ENCODE data around the gene IL4. TPM values are rescaled to one million over a fixed set of nuclear protein-coding genes. Genes with fewer than 3 reads are reported as not detected.

The IL4 gene
- total and polyA plus RNA-seq, 2 of the 13 experiments (the other 11 are each of a cell fraction or from before 2014, with no cell fraction given), result not detected

GRCh38 chr5:132658381-132659302 lies 15.1 kb upstream of the IL4 start (continued):
- TF ChIP-seq ZBTB8A (CRISPR knock-in tag; IDR thresholded peaks at IDR 0.05; ENCODE audit: borderline replicate concordance, low read depth) (no peak), SRSF9 (IDR thresholded peaks at IDR 0.05; ENCODE audit: borderline replicate concordance, insufficient read depth, low read depth, low read length, poor library complexity, severe bottlenecking) (no peak), ZNF644 (CRISPR knock-in tag; IDR thresholded peaks at IDR 0.05; ENCODE audit: low read depth) (peak; percentile 54; the same call in 1 of the 2 replicates), KDM1A (CRISPR knock-in tag; IDR thresholded peaks at IDR 0.05) (no peak), ZFP36L1 (CRISPR knock-in tag; IDR thresholded peaks at IDR 0.05) (no peak), HMG20A (CRISPR knock-in tag; IDR thresholded peaks at IDR 0.05; ENCODE audit: borderline replicate concordance) (0 out of 2 replicates have a peak, but pooled peaks have one; percentile 31), ZNF513 (CRISPR knock-in tag; conservative IDR thresholded peaks at IDR 0.05) (no peak), ZNF790 (CRISPR knock-in tag; IDR thresholded peaks at IDR 0.05; ENCODE audit: borderline replicate concordance) (peak; percentile 36; the same call in 1 of the 2 replicates), PPARG (CRISPR knock-in tag; conservative IDR thresholded peaks at IDR 0.05) (no peak), ZFP37 (CRISPR knock-in tag; IDR thresholded peaks at IDR 0.05; ENCODE audit: borderline replicate concordance) (no peak), EED (CRISPR knock-in tag; IDR thresholded peaks at IDR 0.05) (no peak), UBTF (CRISPR knock-in tag; IDR thresholded peaks at IDR 0.05) (0 out of 2 replicates have a peak, but pooled peaks have one; percentile 19), SOX13 (IDR thresholded peaks at IDR 0.05) (no peak), SOX13 (CRISPR knock-in tag; conservative IDR thresholded peaks at IDR 0.05 in 1 of 2, IDR thresholded peaks at IDR 0.05 in 1 of 2) (peak in 1 of 2 experiments; percentile 33; a peak in 2 of 4 replicates), E2F2 (CRISPR knock-in tag; IDR thresholded peaks at IDR 0.05; ENCODE audit: borderline replicate concordance) (no peak), BRCA1 (CRISPR knock-in tag; IDR thresholded peaks at IDR 0.05) (no peak), ZNF317 (CRISPR knock-in tag; IDR thresholded peaks at IDR 0.05) (no peak), ATF4 (CRISPR knock-in tag; IDR thresholded peaks at IDR 0.05) (0 out of 4 replicates have a peak, but pooled peaks of 1 of the 2 experiments have one; percentile 47), PITX1 (CRISPR knock-in tag; IDR thresholded peaks at IDR 0.05) (no peak), CBX5 (CRISPR knock-in tag; IDR thresholded peaks at IDR 0.05; ENCODE audit: borderline replicate concordance) (no peak), KDM5B (CRISPR knock-in tag; IDR thresholded peaks at IDR 0.05; ENCODE audit: borderline replicate concordance) (peak; percentile 52; the same call in 1 of the 2 replicates)

All from HepG2 (cell line).